SH-SY5Y (cell line): ENCODE measurements around the gene PARP12.

Experiments used
- GATA2 ChIP-seq: IDR thresholded peaks from 2 replicates; pipeline ENCODE4 v1.6.1; 2011; ENCODE audit warnings: mild to moderate bottlenecking, low read depth, low read length
- GATA3 ChIP-seq: IDR thresholded peaks from 2 replicates; pipeline ENCODE4 v1.6.1; 2011; ENCODE audit warnings: low read depth, mild to moderate bottlenecking, low read length, moderate library complexity

GRCh38 chr7:140031364-140031763, 31.4 kb downstream of the PARP12 start:
- TF ChIP-seq GATA3 (no peak), GATA2 (no peak)
